ENCODE measurements around the gene C1orf115. TPM values are rescaled to one million over a fixed set of nuclear protein-coding genes. Genes with fewer than 3 reads are reported as not detected.
A peak's percentile ranks its signal among the peaks of the same experiment; 100 is the strongest.

C1orf115 gene
- total and polyA plus RNA-seq, 4 donors = 29.6 to 56.6 (median 40.5) TPM

GRCh38 chr1:220742520-220742919, 52.4 kb downstream of the C1orf115 start (continued):
- TF ChIP-seq GABPA (IDR thresholded peaks at IDR 0.05 in 1 of 2, conservative IDR thresholded peaks at IDR 0.05 in 1 of 2) (no peak), REST (IDR thresholded peaks at IDR 0.05) (no peak), NR2F2 (IDR thresholded peaks at IDR 0.05) (no peak), JUND (IDR thresholded peaks at IDR 0.05) (no peak)

DNA sequence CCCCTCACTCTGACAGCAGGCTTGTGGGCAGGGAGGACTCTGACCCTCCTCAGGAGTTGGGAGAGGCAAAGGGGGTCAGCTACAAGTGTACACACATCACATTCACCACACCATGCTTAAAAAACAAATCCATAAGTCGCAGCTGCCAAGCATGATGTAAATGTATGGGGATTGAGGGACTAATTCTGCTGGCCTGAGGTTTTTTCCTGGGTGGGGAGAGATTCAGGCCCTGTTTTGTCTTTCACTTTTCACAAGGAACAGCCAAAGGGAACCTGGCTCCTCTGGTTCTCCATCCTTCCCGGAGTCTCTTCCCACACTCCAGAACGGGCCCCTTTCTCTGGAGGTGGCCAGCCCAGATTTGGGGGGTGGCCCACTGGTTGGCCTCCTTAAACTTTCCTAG, 56.7 kb downstream of the C1orf115 start:
- no peaks in the 10 kb centered on the region for H3K27me3 ChIP-seq (ENCODE audit: control insufficient read depth in 4 of 4, insufficient read depth in 4 of 4, low read length in 3 of 4)
- TF ChIP-seq, protein P1, sequence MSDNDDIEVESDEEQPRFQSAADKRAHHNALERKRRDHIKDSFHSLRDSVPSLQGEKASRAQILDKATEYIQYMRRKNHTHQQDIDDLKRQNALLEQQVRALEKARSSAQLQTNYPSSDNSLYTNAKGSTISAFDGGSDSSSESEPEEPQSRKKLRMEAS (IDR thresholded peaks at IDR 0.05) = no peak
- no peak for TF ChIP-seq SP1 (IDR thresholded peaks at IDR 0.05)
- TF ChIP-seq YY1 (IDR thresholded peaks at IDR 0.05) = no peak
- no peak for TF ChIP-seq FOXA2 (IDR thresholded peaks at IDR 0.05)
- TF ChIP-seq, protein P2, sequence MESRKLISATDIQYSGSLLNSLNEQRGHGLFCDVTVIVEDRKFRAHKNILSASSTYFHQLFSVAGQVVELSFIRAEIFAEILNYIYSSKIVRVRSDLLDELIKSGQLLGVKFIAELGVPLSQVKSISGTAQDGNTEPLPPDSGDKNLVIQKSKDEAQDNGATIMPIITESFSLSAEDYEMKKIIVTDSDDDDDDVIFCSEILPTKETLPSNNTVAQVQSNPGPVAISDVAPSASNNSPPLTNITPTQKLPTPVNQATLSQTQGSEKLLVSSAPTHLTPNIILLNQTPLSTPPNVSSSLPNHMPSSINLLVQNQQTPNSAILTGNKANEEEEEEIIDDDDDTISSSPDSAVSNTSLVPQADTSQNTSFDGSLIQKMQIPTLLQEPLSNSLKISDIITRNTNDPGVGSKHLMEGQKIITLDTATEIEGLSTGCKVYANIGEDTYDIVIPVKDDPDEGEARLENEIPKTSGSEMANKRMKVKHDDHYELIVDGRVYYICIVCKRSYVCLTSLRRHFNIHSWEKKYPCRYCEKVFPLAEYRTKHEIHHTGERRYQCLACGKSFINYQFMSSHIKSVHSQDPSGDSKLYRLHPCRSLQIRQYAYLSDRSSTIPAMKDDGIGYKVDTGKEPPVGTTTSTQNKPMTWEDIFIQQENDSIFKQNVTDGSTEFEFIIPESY (IDR thresholded peaks at IDR 0.05) = no peak
- no peak for TF ChIP-seq RXRA (IDR thresholded peaks at IDR 0.05)
- TF ChIP-seq, protein P3, sequence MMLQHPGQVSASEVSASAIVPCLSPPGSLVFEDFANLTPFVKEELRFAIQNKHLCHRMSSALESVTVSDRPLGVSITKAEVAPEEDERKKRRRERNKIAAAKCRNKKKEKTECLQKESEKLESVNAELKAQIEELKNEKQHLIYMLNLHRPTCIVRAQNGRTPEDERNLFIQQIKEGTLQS (IDR thresholded peaks at IDR 0.05) = no peak
- TF ChIP-seq FOXA1 (IDR thresholded peaks at IDR 0.05) = no peak
- no peak for TF ChIP-seq EGR1 (IDR thresholded peaks at IDR 0.05; ENCODE audit: low read depth in 2 of 2)
- no peak overlapping the region for H3K9ac ChIP-seq (ENCODE audit: low read depth in 1 of 2, low read length in 2 of 2)
- no peak for DNase-seq (ENCODE audit: low spot score)
- WGBS = 97% methylated on average over 3 of the region's 3 CpGs
- H3K4me3 ChIP-seq (ENCODE audit: low read depth in 1 of 3, low read length in 3 of 3) = no peak overlapping the region
- no peaks in the 10 kb centered on the region for H3K9me3 ChIP-seq (ENCODE audit: control insufficient read depth in 4 of 4, low read length in 3 of 4)
- peaks cover 0 to 37% (median 25%) of the 10 kb centered on the region in 4 donors for H3K4me1 ChIP-seq (ENCODE audit: control insufficient read depth in 4 of 4, insufficient read depth in 4 of 4, low read length in 3 of 4)
- no peaks in the 10 kb centered on the region for H3K36me3 ChIP-seq (ENCODE audit: control insufficient read depth in 4 of 4, insufficient read depth in 3 of 4, low read depth in 1 of 4, low read length in 3 of 4)
- H3K27ac ChIP-seq (ENCODE audit: low read depth in 1 of 2, low read length in 2 of 2) = peak overlapping the region in 1 of 2 donors; percentile 90

GRCh38 chr1:220747437-220748088, 57.4 kb downstream of the C1orf115 start:
- no peak for TF ChIP-seq JUND (IDR thresholded peaks at IDR 0.05)
- TF ChIP-seq, protein P4, sequence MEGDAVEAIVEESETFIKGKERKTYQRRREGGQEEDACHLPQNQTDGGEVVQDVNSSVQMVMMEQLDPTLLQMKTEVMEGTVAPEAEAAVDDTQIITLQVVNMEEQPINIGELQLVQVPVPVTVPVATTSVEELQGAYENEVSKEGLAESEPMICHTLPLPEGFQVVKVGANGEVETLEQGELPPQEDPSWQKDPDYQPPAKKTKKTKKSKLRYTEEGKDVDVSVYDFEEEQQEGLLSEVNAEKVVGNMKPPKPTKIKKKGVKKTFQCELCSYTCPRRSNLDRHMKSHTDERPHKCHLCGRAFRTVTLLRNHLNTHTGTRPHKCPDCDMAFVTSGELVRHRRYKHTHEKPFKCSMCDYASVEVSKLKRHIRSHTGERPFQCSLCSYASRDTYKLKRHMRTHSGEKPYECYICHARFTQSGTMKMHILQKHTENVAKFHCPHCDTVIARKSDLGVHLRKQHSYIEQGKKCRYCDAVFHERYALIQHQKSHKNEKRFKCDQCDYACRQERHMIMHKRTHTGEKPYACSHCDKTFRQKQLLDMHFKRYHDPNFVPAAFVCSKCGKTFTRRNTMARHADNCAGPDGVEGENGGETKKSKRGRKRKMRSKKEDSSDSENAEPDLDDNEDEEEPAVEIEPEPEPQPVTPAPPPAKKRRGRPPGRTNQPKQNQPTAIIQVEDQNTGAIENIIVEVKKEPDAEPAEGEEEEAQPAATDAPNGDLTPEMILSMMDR (IDR thresholded peaks at IDR 0.05; ENCODE audit: low read depth, low read length, missing input control) = peak; percentile 20
- H3K9ac ChIP-seq (ENCODE audit: low read depth in 1 of 2, low read length in 2 of 2) = peak overlapping the region; percentile 23 to 83
- H3K27me3 ChIP-seq (ENCODE audit: control insufficient read depth in 4 of 4, insufficient read depth in 4 of 4, low read length in 3 of 4) = no peaks in the 10 kb centered on the region
- peak overlapping the region; percentile 41 to 85 (median 63) for H3K4me3 ChIP-seq (ENCODE audit: low read depth in 1 of 3, low read length in 3 of 3)
- H3K36me3 ChIP-seq (ENCODE audit: control insufficient read depth in 4 of 4, insufficient read depth in 3 of 4, low read depth in 1 of 4, low read length in 3 of 4) = no peaks in the 10 kb centered on the region
- WGBS = 19% methylated on average over 18 of the region's 18 CpGs
- peaks cover 5 to 42% (median 32%) of the 10 kb centered on the region in 4 donors for H3K4me1 ChIP-seq (ENCODE audit: control insufficient read depth in 4 of 4, insufficient read depth in 4 of 4, low read length in 3 of 4)
- DNase-seq (ENCODE audit: low spot score) = no peak
- peak overlapping the region; percentile 90 to 91 for H3K27ac ChIP-seq (ENCODE audit: low read depth in 1 of 2, low read length in 2 of 2)
- H3K9me3 ChIP-seq (ENCODE audit: control insufficient read depth in 4 of 4, low read length in 3 of 4) = no peaks in the 10 kb centered on the region
